ES-I3 (cell line): ENCODE results near the gene FBXW2.
A peak's percentile ranks its signal among the peaks of the same experiment; 100 is the strongest.

Experiments used
- H3K36me3 ChIP-seq: 2 replicates; pipeline ENCODE4 v1.6.1; 2013; ENCODE audit warnings: mild to moderate bottlenecking, low read length, control low read depth, moderate library complexity; ENCODE audit not compliant: insufficient read depth
- H3K4me1 ChIP-seq: 2 replicates; pipeline ENCODE4 v1.6.1; 2013; ENCODE audit warnings: mild to moderate bottlenecking, control low read depth, low read length; ENCODE audit not compliant: insufficient read depth
- H3K9ac ChIP-seq: 2 replicates; pipeline ENCODE4 v1.6.1; 2013; ENCODE audit warnings: low read depth, mild to moderate bottlenecking, low read length, moderate library complexity
- H3K9me3 ChIP-seq: 2 replicates; pipeline ENCODE4 v1.6.1; 2013; ENCODE audit warnings: mild to moderate bottlenecking, low read length, moderate library complexity; ENCODE audit not compliant: control insufficient read depth, insufficient read depth

The FBXW2 gene, protein sequence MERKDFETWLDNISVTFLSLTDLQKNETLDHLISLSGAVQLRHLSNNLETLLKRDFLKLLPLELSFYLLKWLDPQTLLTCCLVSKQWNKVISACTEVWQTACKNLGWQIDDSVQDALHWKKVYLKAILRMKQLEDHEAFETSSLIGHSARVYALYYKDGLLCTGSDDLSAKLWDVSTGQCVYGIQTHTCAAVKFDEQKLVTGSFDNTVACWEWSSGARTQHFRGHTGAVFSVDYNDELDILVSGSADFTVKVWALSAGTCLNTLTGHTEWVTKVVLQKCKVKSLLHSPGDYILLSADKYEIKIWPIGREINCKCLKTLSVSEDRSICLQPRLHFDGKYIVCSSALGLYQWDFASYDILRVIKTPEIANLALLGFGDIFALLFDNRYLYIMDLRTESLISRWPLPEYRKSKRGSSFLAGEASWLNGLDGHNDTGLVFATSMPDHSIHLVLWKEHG

DNA sequence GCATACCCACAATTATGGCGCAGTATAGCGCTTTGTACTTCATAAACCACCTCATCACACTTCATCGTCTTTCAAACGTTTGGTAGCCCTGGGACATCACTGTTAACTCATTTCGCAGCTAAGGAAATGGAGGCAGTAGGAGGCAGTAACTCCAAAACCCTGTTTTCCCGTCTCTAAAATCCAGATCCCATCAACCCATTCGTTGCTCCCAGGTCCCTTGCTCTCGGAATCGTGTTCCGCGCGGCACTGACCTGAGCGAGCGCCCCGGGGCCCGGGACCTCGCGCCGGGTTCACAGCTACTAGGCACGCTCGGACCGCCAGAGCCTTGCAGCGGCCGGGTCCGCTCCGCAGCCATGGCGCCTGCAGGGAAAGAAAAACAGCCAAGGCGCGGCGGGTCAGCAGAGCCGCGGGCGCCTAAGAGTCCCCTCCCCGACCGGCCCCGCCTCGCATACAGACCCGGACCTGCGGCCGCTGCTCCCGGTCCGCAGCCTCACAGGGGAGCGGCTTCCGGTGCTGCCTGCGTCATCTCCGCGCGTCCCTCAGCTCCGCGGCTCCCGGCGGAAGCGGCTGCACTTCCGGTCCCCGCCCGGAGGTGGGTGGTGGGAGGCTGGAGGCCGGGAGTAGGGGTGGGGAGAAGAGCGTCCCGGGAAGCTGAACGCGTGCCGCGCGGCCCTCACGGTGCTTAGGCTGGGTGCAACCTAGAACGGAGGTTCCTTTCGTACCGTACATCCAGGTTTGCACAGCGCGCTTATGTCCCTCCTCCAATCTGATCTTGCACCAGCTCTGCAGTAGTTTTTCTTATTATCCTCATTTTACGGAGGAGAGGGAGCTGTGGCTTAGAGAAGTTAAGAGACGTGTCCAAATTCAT lies at the start of gene FBXW2:
FBXW2 (minus strand) TSS at position 519 of the 868 bp plus-strand sequence. CDS start 5,158 bp downstream, outside the sequence.
- Histone ChIP-seq H3K36me3 (peaks cover 3% of the 10 kb centered on the region; the same call in 1 of the 2 replicates), H3K9ac (peak within 1 kb of the TSS; percentile 95), H3K9me3 (no peaks in the 10 kb centered on the region), H3K4me1 (peaks cover 4% of the 10 kb centered on the region; the same call in 1 of the 2 replicates)

DNA sequence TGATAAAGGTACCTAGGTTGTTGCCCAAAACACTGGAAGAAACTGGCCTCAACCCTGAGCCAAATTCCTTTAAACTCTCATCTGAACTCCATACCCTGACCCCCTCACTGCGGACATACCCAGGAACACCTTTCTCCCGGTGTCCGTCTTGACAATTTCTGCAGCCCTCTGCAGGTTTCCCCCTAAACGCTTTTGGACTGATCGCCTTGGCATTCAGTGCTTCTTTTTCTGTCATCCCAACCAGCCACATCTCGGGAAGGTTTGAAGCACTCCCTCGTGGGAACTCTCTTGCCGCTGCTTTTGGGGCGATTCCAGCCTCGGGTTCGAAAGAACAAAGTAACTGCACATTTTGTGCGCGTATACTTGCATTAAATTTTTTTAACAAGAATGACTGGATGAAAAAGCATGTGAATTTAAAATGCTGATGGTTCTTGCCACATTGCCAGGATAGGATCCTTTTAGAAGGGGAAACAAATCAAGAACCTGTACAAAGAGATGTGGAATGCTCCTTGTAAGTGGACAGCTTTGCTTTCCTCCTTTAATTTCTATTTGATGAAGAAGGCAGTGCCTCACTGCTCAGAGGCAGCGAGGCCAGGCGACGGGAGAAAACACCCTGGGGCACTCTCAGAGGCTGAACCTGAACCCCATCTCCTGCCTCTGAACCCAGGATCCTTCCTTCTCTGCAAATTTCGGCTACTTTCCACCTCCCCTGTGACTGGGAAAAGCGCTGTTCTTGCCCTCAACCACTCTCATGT lies 48.9 kb upstream of the FBXW2 start:
- Histone ChIP-seq H3K36me3 (no peaks in the 10 kb centered on the region), H3K9me3 (no peaks in the 10 kb centered on the region), H3K9ac (peak overlapping the region; percentile 90), H3K4me1 (peaks cover 11% of the 10 kb centered on the region)

DNA sequence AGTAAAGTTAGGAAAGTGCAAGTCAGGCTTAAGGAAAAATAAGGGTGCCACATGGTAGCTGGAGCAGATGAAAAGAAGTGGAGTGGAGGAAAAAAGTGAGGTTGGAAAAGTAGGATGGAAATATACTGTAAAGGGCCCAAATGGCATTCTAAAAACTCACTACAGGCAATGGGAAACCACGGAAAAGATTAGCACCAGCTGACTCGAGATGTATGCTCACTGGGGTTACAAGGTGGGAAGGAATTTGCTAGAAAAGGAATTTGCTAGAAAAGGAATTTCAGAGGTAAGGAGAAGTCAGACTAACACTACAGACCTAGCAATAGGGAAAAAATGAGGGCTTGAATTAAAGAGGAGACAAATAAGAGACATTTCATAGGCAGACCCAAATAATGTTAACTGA lies 45.9 kb upstream of the FBXW2 start:
- Histone ChIP-seq H3K9me3 (no peaks in the 10 kb centered on the region), H3K4me1 (no peaks in the 10 kb centered on the region; the same call in 1 of the 2 replicates), H3K36me3 (no peaks in the 10 kb centered on the region), H3K9ac (no peak overlapping the region)

DNA sequence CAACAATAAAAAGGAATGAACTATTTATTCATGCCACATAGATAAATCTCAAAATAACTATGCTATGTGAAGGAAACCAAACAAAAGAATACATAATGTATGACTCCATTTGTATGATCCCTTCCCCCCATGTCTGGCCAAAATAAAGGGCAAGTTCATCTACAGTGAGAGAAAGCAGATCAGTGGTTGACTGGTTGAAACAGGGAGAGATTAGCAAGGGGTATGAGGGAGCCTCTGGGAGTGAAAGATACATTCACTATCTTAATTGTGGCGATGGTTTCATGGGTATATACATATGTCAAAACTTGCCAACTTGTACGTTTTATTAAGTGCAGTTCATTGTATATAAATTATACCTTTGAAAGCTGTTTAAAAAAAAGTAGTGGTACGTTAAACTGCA lies 44.7 kb upstream of the FBXW2 start:
- Histone ChIP-seq H3K9me3 (no peaks in the 10 kb centered on the region), H3K4me1 (peaks cover 5% of the 10 kb centered on the region), H3K9ac (no peak overlapping the region), H3K36me3 (peaks cover 4% of the 10 kb centered on the region; the same call in 1 of the 2 replicates)

DNA sequence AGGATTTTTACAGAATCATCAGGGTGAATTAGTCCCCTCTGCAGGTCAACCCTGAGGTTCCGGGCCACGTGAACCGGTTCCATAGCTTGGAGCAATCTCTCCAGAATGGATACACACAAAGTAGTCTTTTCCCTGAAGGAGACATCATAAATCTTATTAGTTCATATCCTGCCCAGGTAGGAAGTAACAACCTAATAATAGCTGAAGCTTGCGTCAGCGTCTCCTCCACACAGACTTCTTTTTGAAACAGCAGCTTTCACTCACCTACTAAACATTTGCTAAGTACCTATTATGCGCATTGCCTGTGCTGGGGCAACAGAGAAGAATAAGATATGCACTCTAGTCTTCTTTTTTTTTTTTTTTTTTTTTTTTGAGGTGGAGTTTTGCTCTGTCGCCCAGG lies 40.1 kb upstream of the FBXW2 start:
- H3K9ac ChIP-seq, result no peak overlapping the region; the same call in 1 of the 2 replicates
- H3K36me3 ChIP-seq, result peaks cover 9% of the 10 kb centered on the region
- H3K9me3 ChIP-seq, result no peaks in the 10 kb centered on the region

DNA sequence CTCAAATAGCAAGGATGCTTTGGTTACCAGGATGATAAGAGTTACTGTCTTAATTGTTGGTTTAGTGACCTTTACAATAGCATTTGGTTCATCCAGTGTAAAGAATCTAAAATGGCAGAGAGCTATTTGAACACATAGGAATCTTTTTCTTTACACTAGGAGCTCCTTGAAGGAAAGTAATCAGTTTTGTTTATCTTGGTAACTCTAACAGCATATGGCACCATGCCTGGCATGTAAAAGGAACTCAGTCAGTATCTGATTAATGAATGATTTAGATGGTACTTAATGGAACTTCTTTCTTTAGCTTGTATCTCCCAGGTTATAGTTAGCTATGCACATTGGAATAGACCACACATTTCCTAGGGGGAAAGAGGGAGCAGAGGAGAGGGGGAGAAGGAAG lies 39.6 kb upstream of the FBXW2 start:
- Histone ChIP-seq H3K36me3 (peaks cover 9% of the 10 kb centered on the region), H3K9ac (no peak overlapping the region), H3K9me3 (no peaks in the 10 kb centered on the region), H3K4me1 (peaks cover 6% of the 10 kb centered on the region; the same call in 1 of the 2 replicates)

More for the DNA sequence above, 40.1 kb upstream of the FBXW2 start:
- peaks cover 6% of the 10 kb centered on the region; the same call in 1 of the 2 replicates for H3K4me1 ChIP-seq

DNA sequence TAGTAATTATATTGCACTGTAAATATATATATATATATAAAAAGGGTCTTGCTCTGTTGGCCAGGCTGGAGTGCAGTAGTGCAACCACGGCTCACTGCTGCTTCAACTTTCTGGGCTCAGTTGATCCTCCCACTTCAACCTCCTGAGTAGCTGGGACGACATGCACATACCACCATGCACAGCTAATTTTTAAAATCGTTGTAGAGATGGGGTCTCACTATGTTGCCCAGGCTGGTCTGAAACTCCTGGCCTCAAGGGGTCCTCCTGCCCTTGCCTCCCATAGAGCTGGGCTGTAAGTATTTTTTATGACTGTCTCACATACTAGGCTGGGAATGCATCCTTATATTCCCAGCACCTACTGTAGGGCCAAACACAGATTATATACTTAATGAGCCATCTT lies 37.6 kb upstream of the FBXW2 start:
- no peak overlapping the region for H3K9ac ChIP-seq
- H3K36me3 ChIP-seq, result peaks cover 9% of the 10 kb centered on the region
- H3K9me3 ChIP-seq, result no peaks in the 10 kb centered on the region
- peaks cover 6% of the 10 kb centered on the region; the same call in 1 of the 2 replicates for H3K4me1 ChIP-seq

DNA sequence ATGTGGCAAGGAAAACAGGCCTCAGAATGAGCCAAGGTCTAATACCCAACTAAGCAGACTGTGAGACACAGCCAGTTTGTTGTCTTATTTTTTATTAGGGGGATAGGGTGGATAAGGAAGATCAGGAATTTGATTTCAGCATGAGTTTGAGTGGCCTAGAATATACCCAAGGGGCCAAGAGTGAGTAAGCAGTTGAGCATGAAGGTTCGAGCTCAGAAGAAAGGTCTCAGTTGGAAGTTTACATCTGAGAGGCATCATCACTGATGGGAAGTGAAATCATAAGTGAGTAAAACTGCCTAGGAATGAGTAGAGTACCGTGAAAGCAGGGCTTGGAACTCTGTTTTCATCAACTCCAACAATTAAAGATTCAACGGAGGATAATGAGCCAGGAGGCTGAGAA lies 36.9 kb upstream of the FBXW2 start:
- H3K36me3 ChIP-seq, result peaks cover 9% of the 10 kb centered on the region
- H3K4me1 ChIP-seq, result peaks cover 6% of the 10 kb centered on the region; the same call in 1 of the 2 replicates
- H3K9ac ChIP-seq, result no peak overlapping the region
- H3K9me3 ChIP-seq, result no peaks in the 10 kb centered on the region

DNA sequence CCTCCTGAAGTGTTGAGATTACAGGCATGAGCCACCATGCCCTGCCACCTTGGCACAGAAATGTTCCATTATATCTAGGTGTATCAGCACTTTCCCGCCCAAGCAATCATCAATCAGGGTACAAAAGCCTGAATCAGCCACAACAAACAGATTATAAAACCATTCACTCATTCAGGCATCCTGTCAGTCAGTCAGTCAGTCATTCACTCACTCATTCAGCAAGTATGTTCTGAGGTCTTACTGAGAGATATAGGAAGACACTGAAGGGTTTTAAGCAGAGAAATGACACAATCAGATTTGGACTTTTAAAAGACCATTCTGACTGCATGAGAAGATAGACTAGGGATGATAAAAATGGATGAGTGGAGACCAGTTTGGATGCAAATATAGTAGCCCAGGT lies 36.4 kb upstream of the FBXW2 start:
- H3K36me3 ChIP-seq, result peaks cover 14% of the 10 kb centered on the region
- H3K9ac ChIP-seq, result no peak overlapping the region
- H3K4me1 ChIP-seq, result peaks cover 6% of the 10 kb centered on the region; the same call in 1 of the 2 replicates
- no peaks in the 10 kb centered on the region for H3K9me3 ChIP-seq

DNA sequence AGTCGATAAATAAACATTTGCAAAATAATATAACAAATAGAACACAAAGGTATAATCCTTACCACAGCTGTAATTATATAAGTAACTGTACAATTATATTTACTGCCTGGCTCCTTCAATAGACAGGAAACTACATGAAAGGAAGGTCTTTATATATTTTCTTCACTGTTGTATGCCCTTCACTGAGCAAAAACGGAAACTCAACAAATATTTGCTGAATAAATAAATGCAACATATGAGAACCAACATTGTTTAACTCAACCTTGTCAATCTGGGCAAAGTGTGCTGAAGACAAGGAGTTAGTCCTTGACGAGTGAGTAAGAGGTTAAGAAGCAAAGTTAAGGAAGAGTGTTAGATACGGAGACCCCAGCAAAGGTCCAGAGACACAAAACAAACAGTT lies 26.9 kb upstream of the FBXW2 start:
- H3K9ac ChIP-seq, result no peak overlapping the region
- no peaks in the 10 kb centered on the region for H3K4me1 ChIP-seq
- peaks cover 23% of the 10 kb centered on the region for H3K36me3 ChIP-seq
- H3K9me3 ChIP-seq, result no peaks in the 10 kb centered on the region

DNA sequence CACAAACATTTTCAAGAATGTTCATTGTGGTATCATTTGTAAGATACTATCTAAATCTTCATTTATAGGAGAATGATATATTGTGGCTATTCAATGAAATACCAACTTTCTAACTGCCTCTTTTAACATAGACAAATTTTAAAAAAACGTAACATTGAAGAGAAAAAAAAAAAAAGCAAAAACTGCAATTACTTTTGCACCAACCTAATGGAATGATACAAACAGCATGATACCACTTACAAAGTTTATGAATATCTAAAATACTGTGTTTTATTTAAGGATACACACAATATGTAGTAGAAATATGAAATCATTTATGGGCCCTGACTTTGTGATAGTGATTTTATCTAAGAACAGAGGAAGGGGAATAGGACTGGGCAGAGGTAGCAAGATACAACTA lies 25.4 kb upstream of the FBXW2 start:
- H3K36me3 ChIP-seq, result peaks cover 8% of the 10 kb centered on the region
- no peaks in the 10 kb centered on the region for H3K4me1 ChIP-seq
- no peaks in the 10 kb centered on the region for H3K9me3 ChIP-seq
- H3K9ac ChIP-seq, result no peak overlapping the region

DNA sequence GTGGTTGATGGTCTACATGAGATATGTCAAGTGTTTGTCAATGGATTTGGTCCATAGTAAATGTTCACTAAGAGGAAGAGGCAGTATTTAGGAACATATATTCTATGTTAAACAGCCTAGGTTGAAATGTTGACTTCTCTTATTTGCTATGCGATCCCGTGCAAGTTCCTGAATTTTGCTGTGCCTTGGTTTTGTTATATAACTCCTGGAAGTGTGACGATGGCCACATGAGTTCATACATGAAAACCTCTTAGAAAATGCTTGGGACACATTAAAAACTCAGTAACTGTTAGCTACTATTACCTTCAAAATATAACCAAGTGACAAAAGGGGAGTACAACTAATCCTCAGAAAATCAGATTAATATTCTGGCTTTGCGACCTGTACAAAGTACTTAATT lies 21.9 kb upstream of the FBXW2 start:
- Histone ChIP-seq H3K4me1 (no peaks in the 10 kb centered on the region), H3K9ac (no peak overlapping the region), H3K9me3 (no peaks in the 10 kb centered on the region), H3K36me3 (peaks cover 3% of the 10 kb centered on the region)

DNA sequence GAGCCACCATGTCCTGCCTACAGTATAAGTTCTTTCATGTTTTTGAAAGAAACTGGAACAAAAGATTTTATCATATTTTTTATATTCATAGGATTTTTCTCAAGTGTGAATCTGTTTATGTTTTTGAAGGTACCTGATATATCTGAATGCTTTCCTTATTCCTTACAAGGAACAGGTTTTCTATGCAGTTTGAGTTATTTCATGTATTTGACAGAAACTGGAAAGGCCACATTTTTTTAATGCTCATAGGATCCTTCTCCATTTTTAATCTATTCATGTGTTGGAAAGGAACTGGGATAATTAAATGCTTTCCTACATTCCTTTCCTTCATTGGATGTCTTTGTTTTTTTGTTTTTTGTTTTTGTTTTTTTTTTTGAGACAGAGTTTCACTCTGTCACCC lies 15.7 kb upstream of the FBXW2 start:
- no peak overlapping the region for H3K9ac ChIP-seq
- H3K4me1 ChIP-seq, result no peaks in the 10 kb centered on the region
- peaks cover 7% of the 10 kb centered on the region; the same call in 1 of the 2 replicates for H3K9me3 ChIP-seq
- H3K36me3 ChIP-seq, result no peaks in the 10 kb centered on the region
